Mammary epithelial cell (primary cell): ENCODE data around the gene PDK2.

Source experiments
- EZH2 ChIP-seq: IDR thresholded peaks from 2 replicates; pipeline ENCODE4 v1.6.1; 2012; ENCODE audit warnings: low read length, inconsistent platforms, borderline replicate concordance
- TF ChIP-seq, protein P1 (sequence below), 2 donors: IDR thresholded peaks in 1 of 2; conservative IDR thresholded peaks in 1 of 2; 2 replicates each; pipeline ENCODE4 v1.5.1; 2011 to 2012; ENCODE audit warnings: inconsistent platforms in 2 of 2, low read length in 2 of 2, mild to moderate bottlenecking in 2 of 2, control low read depth in 1 of 2, low read depth in 1 of 2; ENCODE audit not compliant: insufficient read depth in 1 of 2; ENCODE audit errors: extremely low read depth in 1 of 2

DNA sequence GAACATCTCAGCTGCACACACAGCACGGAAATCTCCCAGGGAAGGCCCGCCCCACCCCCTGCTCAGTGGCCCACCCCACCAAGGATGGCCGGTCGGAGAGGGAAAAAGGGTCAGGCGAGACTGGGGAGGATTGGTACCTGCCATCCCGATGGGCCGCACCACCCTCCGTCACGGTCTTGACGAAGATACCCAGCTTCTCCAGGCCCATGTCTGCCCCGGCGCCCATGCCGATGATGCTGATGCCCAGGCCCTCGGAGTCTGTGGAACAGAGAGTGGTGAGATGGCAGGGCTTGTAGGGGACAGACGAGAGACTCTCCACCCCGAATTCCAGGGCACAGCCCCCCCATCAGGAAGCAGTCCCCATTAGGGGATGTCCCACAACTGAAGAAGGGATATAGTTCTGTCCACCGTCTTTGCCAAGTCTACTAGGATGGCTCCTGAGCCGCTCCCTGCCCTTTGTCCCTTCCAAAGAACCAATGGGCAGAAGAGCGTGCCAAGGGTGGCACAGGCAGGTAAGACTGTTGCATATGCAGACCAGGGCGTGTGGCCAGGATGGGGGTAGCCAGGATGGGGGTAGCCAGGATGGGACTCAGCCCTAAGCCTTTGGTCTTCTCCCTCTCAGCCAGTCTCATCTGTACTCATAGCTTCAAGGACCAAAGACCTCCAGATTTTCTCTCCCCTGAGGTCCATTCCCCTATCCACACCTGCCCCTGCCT, 48.5 kb downstream of the PDK2 start:
- no peak for TF ChIP-seq EZH2
- TF ChIP-seq, protein P1, sequence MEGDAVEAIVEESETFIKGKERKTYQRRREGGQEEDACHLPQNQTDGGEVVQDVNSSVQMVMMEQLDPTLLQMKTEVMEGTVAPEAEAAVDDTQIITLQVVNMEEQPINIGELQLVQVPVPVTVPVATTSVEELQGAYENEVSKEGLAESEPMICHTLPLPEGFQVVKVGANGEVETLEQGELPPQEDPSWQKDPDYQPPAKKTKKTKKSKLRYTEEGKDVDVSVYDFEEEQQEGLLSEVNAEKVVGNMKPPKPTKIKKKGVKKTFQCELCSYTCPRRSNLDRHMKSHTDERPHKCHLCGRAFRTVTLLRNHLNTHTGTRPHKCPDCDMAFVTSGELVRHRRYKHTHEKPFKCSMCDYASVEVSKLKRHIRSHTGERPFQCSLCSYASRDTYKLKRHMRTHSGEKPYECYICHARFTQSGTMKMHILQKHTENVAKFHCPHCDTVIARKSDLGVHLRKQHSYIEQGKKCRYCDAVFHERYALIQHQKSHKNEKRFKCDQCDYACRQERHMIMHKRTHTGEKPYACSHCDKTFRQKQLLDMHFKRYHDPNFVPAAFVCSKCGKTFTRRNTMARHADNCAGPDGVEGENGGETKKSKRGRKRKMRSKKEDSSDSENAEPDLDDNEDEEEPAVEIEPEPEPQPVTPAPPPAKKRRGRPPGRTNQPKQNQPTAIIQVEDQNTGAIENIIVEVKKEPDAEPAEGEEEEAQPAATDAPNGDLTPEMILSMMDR (conservative IDR thresholded peaks at IDR 0.05 in 1 of 2, IDR thresholded peaks at IDR 0.05 in 1 of 2; ENCODE audit: extremely low read depth in 1 of 2, insufficient read depth in 1 of 2, low read depth in 1 of 2, low read length in 2 of 2): no peak
